ENCODE data around the gene ZBTB46.
"Not testable (repeated sequence)": the region's sequence is repeated elsewhere in the genome, so short reads cannot be mapped to it uniquely, and the experiment has no call there.

ZBTB46 gene

DNA sequence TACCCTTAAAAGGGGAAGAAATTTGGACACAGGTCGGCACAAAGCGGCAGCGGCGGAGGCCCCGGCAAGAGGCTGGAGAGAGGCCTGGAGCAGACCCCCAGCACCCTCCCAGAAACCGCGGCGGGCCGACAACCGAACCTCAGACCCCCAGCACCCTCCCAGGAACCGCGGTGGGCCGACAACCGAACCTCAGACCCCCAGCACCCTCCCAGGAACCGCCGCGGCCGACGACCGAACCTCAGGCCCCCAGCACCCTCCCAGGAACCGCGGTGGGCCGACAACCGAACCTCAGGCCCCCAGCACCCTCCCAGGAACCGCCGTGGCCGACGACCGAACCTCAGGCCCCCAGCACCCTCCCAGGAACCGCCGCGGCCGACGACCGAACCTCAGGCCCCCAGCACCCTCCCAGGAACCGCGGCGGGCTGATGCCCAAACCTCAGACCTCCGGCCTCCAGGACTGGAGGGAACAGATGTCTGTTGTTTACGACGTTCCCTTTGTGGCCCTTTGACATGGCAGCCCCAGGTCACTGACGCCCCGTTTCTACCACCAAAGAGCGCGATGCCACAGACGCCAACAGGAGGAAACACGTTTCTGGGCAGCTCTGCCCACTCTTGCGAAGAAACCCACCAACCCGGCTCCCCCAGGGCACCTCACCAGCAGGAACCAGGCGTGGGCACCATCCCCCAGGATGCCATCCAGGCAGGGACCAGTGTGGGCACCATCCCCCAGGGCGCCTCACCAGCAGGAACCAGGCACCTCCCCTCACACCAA is 28.4 kb downstream of the ZBTB46 start:
- Histone ChIP-seq H3K79me2 (ENCODE audit: insufficient read depth, low read depth) (no peaks in the 10 kb centered on the region), H3K4me1 (ENCODE audit: low read depth, poor library complexity, severe bottlenecking) (peaks cover 7% of the 10 kb centered on the region), H4K20me1 (ENCODE audit: insufficient read depth) (no peaks in the 10 kb centered on the region), H2AFZ (ENCODE audit: low read depth) (no peak overlapping the region), H3K36me3 (ENCODE audit: insufficient read depth) (no peaks in the 10 kb centered on the region), H3K4me3 (IDR thresholded peaks at IDR 0.05; ENCODE audit: insufficient read depth, low read depth, low read length) (no peak overlapping the region), H3K9ac (no peak overlapping the region), H3K4me2 (no peak overlapping the region), H3K27ac (no peak overlapping the region), H3K27me3 (ENCODE audit: insufficient read depth, low read depth) (peaks cover 76% of the 10 kb centered on the region)
- TF ChIP-seq CTCF (conservative IDR thresholded peaks at IDR 0.05; ENCODE audit: low read depth, low read length) = no peak

- H3K79me2 ChIP-seq (ENCODE audit: insufficient read depth, low read depth); H4K20me1 ChIP-seq (ENCODE audit: insufficient read depth); H3K4me3 ChIP-seq (IDR thresholded peaks at IDR 0.05; ENCODE audit: insufficient read depth, low read depth, low read length); H2AFZ ChIP-seq (ENCODE audit: low read depth); H3K36me3 ChIP-seq (ENCODE audit: insufficient read depth); H3K4me1 ChIP-seq (ENCODE audit: low read depth, poor library complexity, severe bottlenecking); H3K4me2 ChIP-seq; H3K9ac ChIP-seq; H3K27ac ChIP-seq: not testable (repeated sequence)
- peaks cover 77% of the 10 kb centered on the region for H3K27me3 ChIP-seq (ENCODE audit: insufficient read depth, low read depth)
Measured at GRCh38 chr20:63801174-63801573, 29.9 kb downstream of the ZBTB46 start.

DNA sequence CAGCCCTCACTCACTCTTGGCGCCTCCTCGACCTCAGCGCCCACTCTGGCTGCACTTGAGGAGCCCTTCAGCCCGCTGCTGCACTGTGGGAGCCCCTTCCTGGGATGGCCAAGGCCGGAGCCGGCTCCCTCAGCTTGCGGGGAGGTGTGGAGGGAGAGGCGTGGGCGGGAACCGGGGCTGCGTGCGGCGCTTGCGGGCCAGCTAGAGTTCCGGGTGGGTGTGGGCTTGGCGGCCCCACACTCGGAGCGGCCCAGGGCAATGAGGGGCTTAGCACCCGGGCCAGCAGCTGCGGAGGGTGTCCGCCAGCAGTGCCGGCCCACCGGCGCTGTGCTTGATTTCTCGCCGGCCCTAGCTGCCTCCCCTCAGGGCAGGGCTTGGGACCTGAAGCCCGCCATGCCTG is 30.7 kb downstream of the ZBTB46 start:
- H3K4me2 ChIP-seq; H3K36me3 ChIP-seq (ENCODE audit: insufficient read depth); H3K27ac ChIP-seq; H4K20me1 ChIP-seq (ENCODE audit: insufficient read depth); H2AFZ ChIP-seq (ENCODE audit: low read depth); H3K9ac ChIP-seq; H3K79me2 ChIP-seq (ENCODE audit: insufficient read depth, low read depth); H3K4me1 ChIP-seq (ENCODE audit: low read depth, poor library complexity, severe bottlenecking); H3K4me3 ChIP-seq (IDR thresholded peaks at IDR 0.05; ENCODE audit: insufficient read depth, low read depth, low read length): not testable (repeated sequence)
- H3K27me3 ChIP-seq (ENCODE audit: insufficient read depth, low read depth) = peaks cover 77% of the 10 kb centered on the region

- not testable (repeated sequence) for H3K4me2 ChIP-seq; H3K4me1 ChIP-seq (ENCODE audit: low read depth, poor library complexity, severe bottlenecking); H3K27ac ChIP-seq; H3K4me3 ChIP-seq (IDR thresholded peaks at IDR 0.05; ENCODE audit: insufficient read depth, low read depth, low read length); H4K20me1 ChIP-seq (ENCODE audit: insufficient read depth); H3K9ac ChIP-seq; H2AFZ ChIP-seq (ENCODE audit: low read depth); H3K36me3 ChIP-seq (ENCODE audit: insufficient read depth); H3K79me2 ChIP-seq (ENCODE audit: insufficient read depth, low read depth)
- H3K27me3 ChIP-seq (ENCODE audit: insufficient read depth, low read depth) = peaks cover 81% of the 10 kb centered on the region
Measured at GRCh38 chr20:63799127-63799526, 31.9 kb downstream of the ZBTB46 start.

DNA sequence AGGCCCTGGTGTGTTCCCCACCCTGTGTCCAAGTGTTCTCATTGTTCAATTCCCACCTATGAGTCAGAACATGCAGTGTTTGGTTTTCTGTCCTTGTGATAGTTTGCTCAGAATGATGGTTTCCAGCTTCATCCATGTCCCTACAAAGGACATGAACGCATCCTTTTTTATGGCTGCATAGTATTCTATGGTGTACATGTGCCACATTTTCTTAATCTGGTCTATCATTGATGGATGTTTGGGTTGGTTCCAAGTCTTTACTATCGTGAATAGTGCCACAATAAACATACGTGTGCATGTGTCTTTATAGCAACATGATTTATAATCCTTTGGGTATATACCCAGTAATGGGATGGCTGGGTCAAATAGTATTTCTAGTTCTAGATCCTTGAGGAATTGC is 33.9 kb downstream of the ZBTB46 start:
- H3K4me2 ChIP-seq; H3K27ac ChIP-seq; H3K36me3 ChIP-seq (ENCODE audit: insufficient read depth); H4K20me1 ChIP-seq (ENCODE audit: insufficient read depth); H2AFZ ChIP-seq (ENCODE audit: low read depth); H3K4me3 ChIP-seq (IDR thresholded peaks at IDR 0.05; ENCODE audit: insufficient read depth, low read depth, low read length); H3K79me2 ChIP-seq (ENCODE audit: insufficient read depth, low read depth); H3K4me1 ChIP-seq (ENCODE audit: low read depth, poor library complexity, severe bottlenecking); H3K9ac ChIP-seq: not testable (repeated sequence)
- H3K27me3 ChIP-seq (ENCODE audit: insufficient read depth, low read depth) = peaks cover 89% of the 10 kb centered on the region

DNA sequence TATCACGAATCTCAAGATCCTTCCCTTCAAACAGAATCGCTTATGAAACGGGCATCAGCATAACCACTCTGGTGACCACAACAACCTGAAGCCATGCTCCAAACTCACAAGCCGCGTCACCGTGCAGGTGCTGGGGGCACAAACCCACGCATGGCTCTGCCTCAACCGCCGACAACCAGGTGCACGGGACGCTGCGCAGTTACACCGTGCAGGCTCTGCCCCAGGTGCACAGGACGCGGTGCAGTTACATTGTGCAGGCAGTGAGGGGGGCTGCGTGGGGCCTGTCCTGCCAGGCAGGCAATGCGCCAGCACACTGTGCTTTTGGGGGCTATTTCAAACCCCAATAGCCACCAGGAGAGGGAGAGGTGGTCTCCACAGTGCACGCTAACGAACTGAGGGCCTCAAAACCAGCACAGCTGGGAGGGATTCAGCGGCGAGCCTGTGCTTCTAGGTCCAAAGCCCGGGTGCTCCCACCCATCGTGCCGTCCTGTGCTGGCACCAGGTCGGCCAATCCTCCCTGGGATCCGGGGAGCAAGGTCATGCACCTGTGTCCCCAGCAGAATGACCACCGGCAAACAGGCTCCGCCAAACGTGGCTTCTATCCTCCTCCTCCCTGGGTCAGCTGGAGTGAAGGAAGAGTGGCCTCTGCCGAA is 35.8 kb downstream of the ZBTB46 start:
- Histone ChIP-seq H3K4me2 (no peak overlapping the region), H3K79me2 (ENCODE audit: insufficient read depth, low read depth) (no peaks in the 10 kb centered on the region), H3K27ac (no peak overlapping the region), H3K9ac (no peak overlapping the region), H2AFZ (ENCODE audit: low read depth) (no peak overlapping the region), H3K27me3 (ENCODE audit: insufficient read depth, low read depth) (peaks cover 91% of the 10 kb centered on the region), H4K20me1 (ENCODE audit: insufficient read depth) (no peaks in the 10 kb centered on the region), H3K36me3 (ENCODE audit: insufficient read depth) (no peaks in the 10 kb centered on the region), H3K4me3 (IDR thresholded peaks at IDR 0.05; ENCODE audit: insufficient read depth, low read depth, low read length) (no peak overlapping the region), H3K4me1 (ENCODE audit: low read depth, poor library complexity, severe bottlenecking) (no peaks in the 10 kb centered on the region)
- no peak for TF ChIP-seq CTCF (conservative IDR thresholded peaks at IDR 0.05; ENCODE audit: low read depth, low read length)

All from KMS-11 (cell line).